SK-N-SH treated with all-trans-retinoic acid at 6 μM for 48 hours (cell line): ENCODE data around the gene SBK2.

ENCODE experiments used
- CSDC2 ChIP-seq: fragments of 250-450 bp; sonication (Bioruptor Pico); IDR thresholded peaks from 2 replicates; pipeline ENCODE4 v1.5.0; 2020; ENCODE audit warnings: mild to moderate bottlenecking, moderate library complexity
- ISL1 ChIP-seq: fragments of 250-450 bp; sonication (Bioruptor Pico); IDR thresholded peaks from 2 replicates; pipeline ENCODE4 v2.1.2; 2022; ENCODE audit warnings: mild to moderate bottlenecking, moderate library complexity
- PPARA ChIP-seq: fragments of 250-450 bp; sonication (Bioruptor Pico); IDR thresholded peaks from 2 replicates; pipeline ENCODE4 v1.5.0; 2020; ENCODE audit warnings: mild to moderate bottlenecking, borderline replicate concordance
- TF ChIP-seq, protein P1 (sequence below): fragments of 250-450 bp; sonication (Bioruptor Pico); IDR thresholded peaks from 2 replicates; pipeline ENCODE4 v1.8.0; 2020; ENCODE audit warnings: mild to moderate bottlenecking, moderate library complexity, borderline replicate concordance

GRCh38 chr19:55487924-55488687 is 48.8 kb downstream of the SBK2 start, which contains the start of gene SSC5D:
- no peak for TF ChIP-seq CSDC2 (CRISPR knock-in tag)
- no peak for TF ChIP-seq PPARA (CRISPR knock-in tag)
- no peak for TF ChIP-seq ISL1 (CRISPR knock-in tag)
- TF ChIP-seq, protein P1, sequence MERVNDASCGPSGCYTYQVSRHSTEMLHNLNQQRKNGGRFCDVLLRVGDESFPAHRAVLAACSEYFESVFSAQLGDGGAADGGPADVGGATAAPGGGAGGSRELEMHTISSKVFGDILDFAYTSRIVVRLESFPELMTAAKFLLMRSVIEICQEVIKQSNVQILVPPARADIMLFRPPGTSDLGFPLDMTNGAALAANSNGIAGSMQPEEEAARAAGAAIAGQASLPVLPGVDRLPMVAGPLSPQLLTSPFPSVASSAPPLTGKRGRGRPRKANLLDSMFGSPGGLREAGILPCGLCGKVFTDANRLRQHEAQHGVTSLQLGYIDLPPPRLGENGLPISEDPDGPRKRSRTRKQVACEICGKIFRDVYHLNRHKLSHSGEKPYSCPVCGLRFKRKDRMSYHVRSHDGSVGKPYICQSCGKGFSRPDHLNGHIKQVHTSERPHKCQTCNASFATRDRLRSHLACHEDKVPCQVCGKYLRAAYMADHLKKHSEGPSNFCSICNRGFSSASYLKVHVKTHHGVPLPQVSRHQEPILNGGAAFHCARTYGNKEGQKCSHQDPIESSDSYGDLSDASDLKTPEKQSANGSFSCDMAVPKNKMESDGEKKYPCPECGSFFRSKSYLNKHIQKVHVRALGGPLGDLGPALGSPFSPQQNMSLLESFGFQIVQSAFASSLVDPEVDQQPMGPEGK (CRISPR knock-in tag) = no peak
